Activated CD8-positive, alpha-beta T cell treated with anti-CD3 and anti-CD28 coated beads, Interleukin-2, amount 10 ng/mL, durations not matched to agents 7 days and 5 days (primary cell): ENCODE data around the gene INO80D. TPM values are rescaled to one million over a fixed set of nuclear protein-coding genes. Genes with fewer than 3 reads are reported as not detected.

Experiments
- ATAC-seq: fragments of 150-1000 bp; cut with Tn5 transposase; one replicate; pipeline ENCODE4 v1.10.0; 2021; ENCODE audit warnings: moderate library complexity
- CTCF ChIA-PET: fragments of 350-600 bp; sonication (Branson Sonifier 250); formaldehyde crosslinking; loops from one replicate; lab custom pipeline; 2021; ENCODE audit warnings: antibody characterized with exemption; lab: Charles Lee
- POLR2A ChIA-PET: fragments of 350-600 bp; sonication (Branson Sonifier 250); formaldehyde crosslinking; loops from one replicate; lab custom pipeline; 2021; ENCODE audit warnings: antibody characterized with exemption; lab: Charles Lee
- DNase-seq: peaks from one replicate; pipeline ENCODE4 v3.0.0-alpha.2; 2020
- H3K27ac Mint-ChIP-seq: one replicate; pipeline ENCODE4 v1.8.0; 2021; ENCODE audit warnings: mild to moderate bottlenecking, mixed read lengths
- H3K27me3 Mint-ChIP-seq: one replicate; pipeline ENCODE4 v1.8.0; 2021; ENCODE audit warnings: low read depth, mixed read lengths
- H3K36me3 Mint-ChIP-seq: one replicate; pipeline ENCODE4 v1.8.0; 2021; ENCODE audit warnings: low read depth, mixed read lengths
- H3K4me1 Mint-ChIP-seq: one replicate; pipeline ENCODE4 v1.8.0; 2021; ENCODE audit warnings: low read depth, mixed read lengths
- H3K4me3 Mint-ChIP-seq: one replicate; pipeline ENCODE4 v1.8.0; 2021; ENCODE audit warnings: mild to moderate bottlenecking, mixed read lengths
- H3K9me3 Mint-ChIP-seq: one replicate; pipeline ENCODE4 v1.8.0; 2022; ENCODE audit warnings: mixed read lengths; ENCODE audit not compliant: insufficient read depth
- total RNA-seq, 2 experiments: library from RNA; stranded (reverse); gene quantifications; one replicate each; pipeline ENCODE4 v1.2.3, GENCODE V29; 2021

The INO80D gene
- total RNA-seq, 2 experiments from 2014 or later, result 24.4 to 24.6 TPM

GRCh38 chr2:205976120-205976814, 109.7 kb downstream of the INO80D start:
- no peaks in the 10 kb centered on the region for H3K4me1 Mint-ChIP-seq
- H3K36me3 Mint-ChIP-seq, result no peaks in the 10 kb centered on the region
- no peak overlapping the region for H3K27ac Mint-ChIP-seq
- ChIA-PET POLR2A (interaction anchor here (0.6 kb wide), 1 partner anchor 36 kb away, joined by 3 read pairs; no protein-coding TSS in a partner anchor), CTCF (no interaction called here)
- DNase-seq, result no peak
- no peak for ATAC-seq
- H3K9me3 Mint-ChIP-seq, result no peaks in the 10 kb centered on the region
- H3K27me3 Mint-ChIP-seq, result peaks cover 5% of the 10 kb centered on the region
- no peak overlapping the region for H3K4me3 Mint-ChIP-seq

GRCh38 chr2:205975082-205975949, 110.7 kb downstream of the INO80D start:
- H3K27me3 Mint-ChIP-seq, result peaks cover 9% of the 10 kb centered on the region
- ATAC-seq, result no peak

GRCh38 chr2:205972113-205972512, 113.9 kb downstream of the INO80D start:
- POLR2A ChIA-PET, result no interaction called here
- CTCF ChIA-PET, result interaction anchor here (1.4 kb wide), 1 partner anchor 46 kb away, joined by 3 read pairs; no protein-coding TSS in a partner anchor

More at GRCh38 chr2:205975082-205975949, 110.7 kb downstream of the INO80D start:
- Mint-ChIP-seq H3K4me1 (no peaks in the 10 kb centered on the region), H3K36me3 (no peaks in the 10 kb centered on the region), H3K9me3 (no peaks in the 10 kb centered on the region), H3K27ac (no peak overlapping the region), H3K4me3 (no peak overlapping the region)
- ChIA-PET CTCF (no interaction called here), POLR2A (no interaction called here)
- no peak for DNase-seq

GRCh38 chr2:205970348-205970747, 115.6 kb downstream of the INO80D start:
- no peak for DNase-seq
- CTCF ChIA-PET, result no interaction called here
- no peaks in the 10 kb centered on the region for H3K36me3 Mint-ChIP-seq
- H3K4me1 Mint-ChIP-seq, result no peaks in the 10 kb centered on the region
- no peak overlapping the region for H3K4me3 Mint-ChIP-seq
- POLR2A ChIA-PET, result no interaction called here
- H3K27me3 Mint-ChIP-seq, result peaks cover 21% of the 10 kb centered on the region
- no peak overlapping the region for H3K27ac Mint-ChIP-seq
- H3K9me3 Mint-ChIP-seq, result no peaks in the 10 kb centered on the region
- ATAC-seq, result no peak

More at GRCh38 chr2:205972113-205972512, 113.9 kb downstream of the INO80D start:
- Mint-ChIP-seq H3K27ac (no peak overlapping the region), H3K9me3 (no peaks in the 10 kb centered on the region), H3K4me1 (no peaks in the 10 kb centered on the region), H3K4me3 (no peak overlapping the region), H3K36me3 (no peaks in the 10 kb centered on the region), H3K27me3 (peaks cover 16% of the 10 kb centered on the region)
- ATAC-seq (no peak), DNase-seq (no peak)

GRCh38 chr2:205969584-205969983, 116.4 kb downstream of the INO80D start:
- H3K27ac Mint-ChIP-seq, result no peak overlapping the region
- H3K9me3 Mint-ChIP-seq, result no peaks in the 10 kb centered on the region
- no peaks in the 10 kb centered on the region for H3K4me1 Mint-ChIP-seq
- DNase-seq (no peak), ATAC-seq (no peak)
- peaks cover 21% of the 10 kb centered on the region for H3K27me3 Mint-ChIP-seq
- CTCF ChIA-PET, result interaction anchor here (0.9 kb wide), 1 partner anchor 43 kb away, joined by 3 read pairs; no protein-coding TSS in a partner anchor
- H3K36me3 Mint-ChIP-seq, result no peaks in the 10 kb centered on the region
- H3K4me3 Mint-ChIP-seq, result no peak overlapping the region
- POLR2A ChIA-PET, result no interaction called here

GRCh38 chr2:205967391-205968075, 118.4 kb downstream of the INO80D start:
- no peak for DNase-seq
- Mint-ChIP-seq H3K27me3 (peaks cover 21% of the 10 kb centered on the region), H3K4me3 (no peak overlapping the region), H3K4me1 (no peaks in the 10 kb centered on the region), H3K27ac (no peak overlapping the region), H3K9me3 (no peaks in the 10 kb centered on the region), H3K36me3 (no peaks in the 10 kb centered on the region)
- CTCF ChIA-PET, result interaction anchor here (1.0 kb wide), 1 partner anchor 19 kb away, joined by 4 read pairs; no protein-coding TSS in a partner anchor
- POLR2A ChIA-PET, result no interaction called here
- ATAC-seq, result no peak

- H3K36me3 Mint-ChIP-seq, result no peaks in the 10 kb centered on the region
- no peaks in the 10 kb centered on the region for H3K4me1 Mint-ChIP-seq
- peaks cover 15% of the 10 kb centered on the region for H3K27me3 Mint-ChIP-seq
- ATAC-seq (no peak), DNase-seq (no peak)
- no peaks in the 10 kb centered on the region for H3K9me3 Mint-ChIP-seq
- H3K4me3 Mint-ChIP-seq, result no peak overlapping the region
- ChIA-PET CTCF (no interaction called here), POLR2A (no interaction called here)
- H3K27ac Mint-ChIP-seq, result no peak overlapping the region
Observed at GRCh38 chr2:205965707-205966106, 120.3 kb downstream of the INO80D start.

GRCh38 chr2:205964111-205964761, 121.7 kb downstream of the INO80D start:
- DNase-seq (no peak), ATAC-seq (no peak)
- Mint-ChIP-seq H3K36me3 (no peaks in the 10 kb centered on the region), H3K4me3 (no peak overlapping the region), H3K27ac (no peak overlapping the region), H3K4me1 (no peaks in the 10 kb centered on the region), H3K9me3 (no peaks in the 10 kb centered on the region), H3K27me3 (peaks cover 10% of the 10 kb centered on the region)
- ChIA-PET POLR2A (no interaction called here), CTCF (interaction anchor here (1.1 kb wide), 1 partner anchor 16 kb away, joined by 5 read pairs; no protein-coding TSS in a partner anchor)

GRCh38 chr2:205959521-205959920, 126.5 kb downstream of the INO80D start:
- DNase-seq (no peak), ATAC-seq (no peak)
- H3K9me3 Mint-ChIP-seq, result no peaks in the 10 kb centered on the region
- no peak overlapping the region for H3K27ac Mint-ChIP-seq
- H3K4me1 Mint-ChIP-seq, result peaks cover 14% of the 10 kb centered on the region
- no peaks in the 10 kb centered on the region for H3K36me3 Mint-ChIP-seq
- H3K4me3 Mint-ChIP-seq, result no peak overlapping the region
- peaks cover 7% of the 10 kb centered on the region for H3K27me3 Mint-ChIP-seq
- POLR2A ChIA-PET, result no interaction called here
- CTCF ChIA-PET, result interaction anchor here (1.4 kb wide), 1 partner anchor 11 kb away, joined by 3 read pairs; no protein-coding TSS in a partner anchor

- Mint-ChIP-seq H3K4me1 (peaks cover 17% of the 10 kb centered on the region), H3K4me3 (no peak overlapping the region), H3K9me3 (peaks cover 3% of the 10 kb centered on the region), H3K36me3 (no peaks in the 10 kb centered on the region), H3K27me3 (peaks cover 7% of the 10 kb centered on the region), H3K27ac (no peak overlapping the region)
- DNase-seq, result peak; percentile 44
- POLR2A ChIA-PET, result no interaction called here
- ATAC-seq, result peak; percentile 74
- CTCF ChIA-PET, result interaction anchor here (1.2 to 1.8 kb wide), 2 partner anchors 10 to 38 kb away, joined by 3 to 11 read pairs; no protein-coding TSS in a partner anchor
Observed at GRCh38 chr2:205957452-205958154, 128.4 kb downstream of the INO80D start.
